ENCODE data around the gene FRAS1.
"Not testable (repeated sequence)": the region's sequence is repeated elsewhere in the genome, so short reads cannot be mapped to it uniquely, and the experiment has no call there.

FRAS1 gene

DNA sequence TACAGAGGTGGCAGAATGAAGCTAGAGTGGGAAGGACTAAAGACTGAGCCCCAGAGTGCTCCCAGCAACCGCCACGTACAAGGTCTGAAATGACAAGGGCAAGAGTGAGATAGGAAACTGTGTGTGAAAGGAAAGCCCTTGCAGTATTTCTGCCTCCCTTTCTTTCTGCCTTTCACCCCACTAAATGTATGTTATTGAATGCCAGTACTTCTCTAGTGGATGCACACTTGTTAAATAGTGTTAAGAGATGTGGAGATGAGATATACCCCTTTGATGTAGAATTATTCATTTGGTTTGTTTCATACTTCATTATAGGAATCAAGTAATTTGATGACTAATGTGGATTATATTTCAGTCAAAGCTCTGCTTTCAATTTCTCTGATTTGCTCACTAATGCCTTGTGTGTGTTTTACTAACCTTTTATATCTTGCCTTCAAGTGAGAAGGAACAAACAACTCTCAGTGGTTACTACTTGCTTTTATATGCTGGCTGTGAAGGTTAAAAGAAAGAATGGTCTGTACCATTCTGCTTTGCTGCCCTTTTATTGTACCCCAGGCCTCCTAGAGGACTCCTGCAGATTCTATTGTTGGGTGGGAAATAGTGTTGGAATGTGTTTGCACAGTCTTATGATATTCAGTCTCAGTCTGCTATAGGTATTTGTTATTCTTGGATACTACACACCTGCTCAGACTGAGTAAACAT lies 486.5 kb downstream of the FRAS1 start:
- no peak for DNase-seq (ENCODE audit: low read depth in 4 of 4, low spot score in 1 of 4)

DNA sequence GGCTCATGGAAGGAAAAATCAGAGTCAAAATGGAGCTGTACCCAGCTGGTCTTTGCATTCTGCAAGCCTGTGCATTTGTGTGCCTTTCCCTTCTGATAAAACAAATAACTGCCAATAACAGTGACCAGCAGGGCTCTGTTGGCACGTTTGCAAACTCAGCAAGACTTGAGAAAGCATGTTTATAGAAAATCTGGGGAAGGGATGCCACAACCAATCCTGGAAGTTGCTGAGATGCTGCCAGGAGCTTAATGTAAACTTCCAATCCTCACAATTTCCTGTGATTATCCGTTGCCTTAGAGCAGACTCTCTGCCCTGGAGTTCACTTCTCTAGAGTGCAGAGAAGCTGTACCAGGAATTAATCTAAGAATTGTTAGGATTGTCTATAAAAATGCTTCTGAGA lies 487.6 kb downstream of the FRAS1 start:
- no peak for DNase-seq (ENCODE audit: low read depth in 4 of 4, low spot score in 1 of 4)

DNA sequence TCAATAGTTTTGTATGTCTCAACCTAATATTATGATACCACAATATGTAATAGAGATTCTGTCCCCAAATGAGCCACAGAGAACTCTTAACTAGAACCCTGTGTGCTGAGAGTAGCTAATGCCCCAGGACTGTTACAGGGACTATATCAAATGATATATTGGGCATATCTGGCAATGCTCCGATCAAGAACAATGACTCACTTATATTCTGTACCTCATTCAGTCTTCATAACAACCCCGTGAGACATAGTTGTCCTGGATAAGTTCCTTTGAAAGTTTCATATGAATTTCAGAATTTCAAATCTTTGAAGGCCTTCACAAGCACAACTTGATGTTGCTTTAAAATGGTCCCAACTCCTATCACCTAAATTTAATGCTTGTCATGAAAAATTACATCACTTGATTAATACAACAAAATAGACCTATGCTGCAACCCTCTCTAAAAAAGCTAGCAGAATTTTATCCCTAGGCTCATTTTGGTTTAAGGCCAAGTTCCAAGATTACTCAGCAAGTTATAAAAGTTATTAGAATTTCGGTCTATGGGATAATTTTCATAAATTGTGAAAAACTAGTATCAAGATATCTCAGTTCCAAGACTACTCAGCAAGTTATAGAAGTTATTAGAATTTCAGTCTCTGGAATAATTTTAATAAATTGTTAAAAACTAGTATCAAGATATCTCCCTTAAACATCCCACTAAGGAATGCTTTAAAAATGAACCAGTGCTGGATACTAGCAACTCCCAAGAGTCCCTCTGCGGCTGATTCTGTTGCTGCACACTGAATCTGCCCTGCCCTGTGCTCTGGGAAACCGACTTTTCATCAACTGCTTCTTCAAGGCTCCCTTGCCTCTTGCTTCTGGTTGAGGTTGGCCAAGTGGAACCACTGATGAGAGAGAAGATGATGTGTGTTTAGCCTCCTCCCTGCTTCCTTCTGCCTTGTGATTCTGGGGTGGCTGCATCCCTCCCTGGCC lies 488.4 kb downstream of the FRAS1 start:
- no peak for DNase-seq (ENCODE audit: low read depth in 4 of 4, low spot score in 1 of 4)

DNA sequence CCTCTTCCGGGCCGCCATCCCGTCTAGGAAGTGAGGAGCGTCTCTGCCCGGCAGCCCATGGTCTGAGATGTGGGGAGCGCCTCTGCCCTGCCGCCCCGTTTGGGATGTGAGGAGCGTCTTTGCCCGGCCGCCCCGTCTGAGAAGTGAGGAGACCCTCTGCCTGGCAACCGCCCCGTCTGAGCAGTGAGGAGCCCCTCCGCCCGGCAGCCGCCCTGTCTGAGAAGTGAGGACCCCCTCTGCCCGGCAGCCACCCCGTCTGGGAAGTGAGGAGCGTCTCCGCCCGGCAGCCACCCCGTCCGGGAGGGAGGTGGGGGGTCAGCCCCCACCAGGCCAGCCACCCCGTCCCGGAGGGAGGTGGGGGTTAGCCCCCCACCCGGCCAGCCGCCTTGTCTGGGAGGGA lies 490.8 kb downstream of the FRAS1 start:
- not testable (repeated sequence) for DNase-seq (ENCODE audit: low read depth in 4 of 4, low spot score in 1 of 4)

DNA sequence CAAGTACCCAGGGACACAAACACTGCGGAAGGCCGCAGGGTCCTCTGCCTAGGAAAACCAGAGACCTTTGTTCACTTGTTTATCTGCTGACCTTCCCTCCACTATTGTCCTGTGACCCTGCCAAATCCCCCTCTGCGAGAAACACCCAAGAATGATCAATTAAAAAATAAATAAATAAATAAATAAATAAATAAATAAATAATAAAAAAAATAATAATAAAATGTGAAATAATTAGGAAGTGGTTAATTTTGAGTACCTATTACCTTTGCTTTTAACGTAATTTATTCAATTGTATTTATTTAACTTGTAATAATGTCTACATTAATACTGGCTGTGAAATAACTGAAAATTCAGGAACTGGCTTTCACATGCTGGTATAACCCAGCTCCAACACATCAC lies 491.8 kb downstream of the FRAS1 start:
- DNase-seq (ENCODE audit: low read depth in 4 of 4, low spot score in 1 of 4) = not testable (repeated sequence)

DNA sequence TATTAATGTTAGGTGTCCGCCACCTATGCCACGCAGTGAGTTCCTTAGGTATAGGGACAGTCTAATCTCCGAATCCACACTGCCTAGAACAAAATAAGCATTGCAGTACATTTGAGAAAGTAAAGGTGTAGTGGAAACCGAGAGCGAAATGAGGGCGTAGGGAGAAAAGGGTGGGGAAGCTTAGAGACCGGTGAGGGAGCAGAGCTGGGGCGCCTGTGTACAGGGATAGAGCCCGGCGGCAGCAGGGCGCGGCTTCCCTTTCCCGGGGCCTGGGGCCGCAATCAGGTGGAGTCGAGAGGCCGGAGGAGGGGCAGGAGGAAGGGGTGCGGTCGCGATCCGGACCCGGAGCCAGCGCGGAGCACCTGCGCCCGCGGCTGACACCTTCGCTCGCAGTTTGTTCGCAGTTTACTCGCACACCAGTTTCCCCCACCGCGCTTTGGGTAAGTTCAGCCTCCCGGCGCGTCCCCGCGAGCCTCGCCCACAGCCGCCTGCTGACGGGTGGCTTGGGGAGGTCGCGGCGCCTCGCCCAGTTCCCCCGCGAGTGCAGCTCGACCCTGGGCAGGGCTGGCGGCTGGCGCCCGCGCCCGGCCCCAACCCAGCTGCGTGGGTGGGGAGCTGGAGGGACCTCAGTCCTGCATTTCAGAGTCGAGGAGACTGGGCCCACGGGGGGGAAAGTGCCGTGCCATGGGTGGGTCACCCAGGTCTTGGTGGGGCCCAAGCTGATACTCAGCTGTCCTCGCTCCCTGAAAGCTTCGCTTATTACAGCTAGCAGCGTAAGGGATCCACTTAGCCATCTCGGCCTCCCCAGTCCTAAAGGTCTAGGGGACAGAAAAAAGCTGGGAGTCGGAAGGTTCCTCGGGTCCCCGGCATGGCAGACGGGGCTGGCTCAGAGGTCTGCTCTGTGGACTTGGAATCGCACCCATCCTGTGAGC lies 494.6 kb downstream of the FRAS1 start, which contains the start of gene ANXA3:
ANXA3 (plus strand) TSS at position 351 of the 932 bp plus-strand sequence. CDS start 2,704 bp downstream, outside the sequence.
- peak in 1 of 4 experiments; percentile 1 for DNase-seq (ENCODE audit: low read depth in 4 of 4, low spot score in 1 of 4)

DNA sequence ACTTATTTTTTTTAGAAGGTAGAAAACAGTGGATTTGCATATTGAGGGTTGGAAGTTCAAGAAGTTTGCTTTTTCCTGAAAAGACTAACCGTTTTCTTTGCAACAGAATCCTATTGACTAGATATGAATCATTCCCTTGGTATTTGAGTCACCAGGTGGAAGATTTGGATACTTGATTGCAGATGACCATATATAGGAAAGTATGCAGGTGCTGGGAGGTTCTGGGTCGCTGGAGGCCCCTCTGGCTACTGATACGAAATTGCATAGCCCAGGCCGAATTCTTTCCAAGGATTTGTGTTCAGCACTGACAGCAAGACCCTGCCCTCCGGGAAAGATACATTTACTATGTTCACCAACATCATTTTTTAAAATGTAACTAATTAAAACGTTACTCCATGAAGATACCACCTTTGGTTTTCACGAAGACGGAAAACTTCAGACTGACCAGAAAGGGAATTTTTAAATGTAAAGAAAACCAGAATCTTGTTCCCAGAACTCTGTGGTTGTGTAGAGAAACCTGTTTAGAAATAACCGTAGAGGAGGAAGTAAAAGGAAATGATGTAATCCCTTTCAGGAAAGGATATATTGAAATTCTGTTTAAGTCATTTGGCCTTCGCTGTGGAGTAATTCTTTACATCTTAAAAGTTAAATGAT lies 495.4 kb downstream of the FRAS1 start:
- no peak for DNase-seq (ENCODE audit: low read depth in 4 of 4, low spot score in 1 of 4)

DNA sequence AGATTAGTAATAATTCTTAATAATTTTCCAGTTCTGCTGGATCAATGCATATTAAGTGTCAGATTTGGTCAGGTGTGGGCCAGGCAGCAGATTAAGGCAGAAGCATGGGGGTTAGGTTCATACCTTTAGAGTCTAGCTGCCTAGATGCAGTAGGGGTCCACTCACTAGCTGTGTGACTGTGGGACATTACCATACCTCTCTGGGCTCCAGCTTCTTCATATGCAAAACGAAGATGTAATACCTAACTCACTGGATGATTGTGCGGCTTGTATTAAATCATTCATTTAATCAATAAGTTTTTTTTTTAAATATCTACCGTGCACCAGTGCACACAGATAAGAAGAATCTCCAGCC lies 495.9 kb downstream of the FRAS1 start:
- DNase-seq (ENCODE audit: low read depth in 4 of 4, low spot score in 1 of 4) = no peak

DNA sequence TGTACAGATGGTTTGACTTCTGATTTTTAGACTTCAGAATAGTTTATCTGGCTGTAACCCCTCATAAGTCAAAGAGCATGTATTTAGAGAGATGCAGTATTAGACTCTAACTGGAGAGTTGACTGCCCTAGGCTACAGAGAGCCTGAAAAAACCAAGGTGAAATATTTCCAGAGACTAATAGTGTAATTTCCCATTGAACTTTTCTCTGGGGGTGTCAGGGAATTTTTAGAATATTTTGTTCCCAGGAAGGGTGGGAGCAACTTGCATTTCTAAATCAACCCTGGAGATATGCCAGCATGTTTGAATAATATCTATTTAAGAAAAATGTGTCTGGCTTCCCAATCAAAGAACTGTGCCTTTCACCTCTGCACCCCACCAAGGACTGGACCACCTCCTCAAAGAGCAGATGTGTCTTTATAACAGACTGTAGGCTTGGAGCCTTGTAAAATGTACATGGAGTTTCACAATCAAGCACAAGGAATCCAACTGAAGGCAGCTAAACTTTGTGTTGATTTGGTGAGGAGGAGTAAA lies 496.5 kb downstream of the FRAS1 start:
- no peak for DNase-seq (ENCODE audit: low read depth in 4 of 4, low spot score in 1 of 4)

DNA sequence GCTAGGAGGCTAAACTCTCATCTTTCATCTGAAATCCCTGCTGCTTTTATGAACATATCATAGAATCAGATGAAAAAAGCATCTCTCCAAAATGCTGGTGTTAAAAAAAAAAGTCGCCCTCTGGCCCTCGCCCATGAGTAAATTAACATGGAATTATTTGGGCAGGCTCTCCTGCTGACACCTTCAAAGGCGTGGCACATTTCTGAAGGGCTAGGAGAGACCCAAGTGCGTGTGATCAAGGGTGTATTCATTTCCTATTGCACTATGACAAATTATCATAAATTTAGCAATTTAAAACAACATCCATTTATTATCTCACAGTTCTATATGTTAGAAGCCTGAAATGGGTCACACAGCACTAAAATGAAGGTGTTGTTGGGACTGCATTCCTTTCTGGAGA lies 499.5 kb downstream of the FRAS1 start:
- DNase-seq (ENCODE audit: low read depth in 4 of 4, low spot score in 1 of 4) = no peak

DNA sequence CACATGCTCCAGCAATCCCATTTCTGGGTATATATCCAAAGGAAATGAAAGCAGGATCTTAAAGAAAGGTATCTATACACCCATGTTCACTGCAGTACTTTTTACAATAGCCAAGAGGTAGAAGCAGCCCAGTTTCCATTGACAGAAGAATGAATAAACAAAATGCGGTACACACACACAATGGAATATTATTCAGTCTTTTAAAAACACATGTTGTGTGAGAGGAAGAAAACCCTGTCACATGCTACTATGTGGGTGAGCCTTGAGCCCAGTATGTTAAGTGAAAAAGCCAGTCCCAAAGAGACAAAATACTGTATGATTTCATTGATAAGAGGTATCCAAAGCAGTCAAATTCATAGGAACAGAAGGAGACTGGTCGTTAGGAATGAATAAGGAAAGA lies 500.7 kb downstream of the FRAS1 start:
- DNase-seq (ENCODE audit: low read depth in 4 of 4, low spot score in 1 of 4) = no peak

DNA sequence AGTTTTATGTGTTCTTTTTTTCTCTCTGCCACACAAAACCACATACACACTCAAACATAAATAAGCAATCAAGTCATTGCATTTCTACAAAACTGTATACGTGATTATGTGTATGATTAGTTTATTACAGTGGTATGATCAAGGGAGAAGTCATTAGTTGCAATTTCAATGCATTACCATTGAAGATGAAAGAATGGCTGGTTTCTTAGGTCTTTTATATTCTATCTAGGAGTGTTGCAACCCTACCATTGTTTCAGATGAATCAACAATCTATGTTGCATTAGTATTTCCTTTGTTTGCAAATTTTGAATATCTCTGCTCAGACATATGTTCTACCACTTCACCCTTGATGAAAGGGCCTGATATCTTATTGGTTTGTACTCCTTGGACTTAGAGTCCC lies 501.3 kb downstream of the FRAS1 start:
- no peak for DNase-seq (ENCODE audit: low read depth in 4 of 4, low spot score in 1 of 4)

DNA sequence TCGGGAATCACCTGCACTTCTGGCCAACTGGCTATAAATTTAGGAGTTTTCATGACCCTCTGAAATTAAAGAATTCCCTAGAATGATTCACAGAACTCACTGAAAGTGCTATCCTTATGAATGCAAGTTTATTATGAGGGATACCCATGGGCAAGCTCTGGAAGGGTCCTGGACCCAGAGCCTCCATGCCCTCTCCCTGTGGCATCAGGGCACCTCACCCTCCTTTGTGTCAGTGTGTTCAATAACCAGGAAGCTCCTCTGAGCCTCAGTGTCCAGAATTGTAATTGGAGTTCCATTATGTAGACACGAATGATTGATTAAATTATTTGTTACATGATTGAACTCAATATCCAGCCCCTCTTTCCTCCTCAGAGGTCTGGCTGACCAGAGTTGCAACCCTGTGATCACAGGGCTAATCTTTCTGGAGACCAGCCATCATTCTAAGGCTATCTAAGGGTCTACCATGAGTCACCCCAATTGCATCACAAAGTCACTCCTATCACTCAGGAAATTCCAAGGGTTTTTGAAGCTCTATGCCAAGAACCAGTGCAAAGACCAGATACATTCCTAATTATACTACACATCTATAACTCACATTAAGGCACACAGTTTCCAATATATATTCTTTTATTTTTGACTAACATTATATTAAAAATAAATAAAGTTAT lies 503.3 kb downstream of the FRAS1 start:
- DNase-seq (ENCODE audit: low read depth in 4 of 4, low spot score in 1 of 4) = no peak

DNA sequence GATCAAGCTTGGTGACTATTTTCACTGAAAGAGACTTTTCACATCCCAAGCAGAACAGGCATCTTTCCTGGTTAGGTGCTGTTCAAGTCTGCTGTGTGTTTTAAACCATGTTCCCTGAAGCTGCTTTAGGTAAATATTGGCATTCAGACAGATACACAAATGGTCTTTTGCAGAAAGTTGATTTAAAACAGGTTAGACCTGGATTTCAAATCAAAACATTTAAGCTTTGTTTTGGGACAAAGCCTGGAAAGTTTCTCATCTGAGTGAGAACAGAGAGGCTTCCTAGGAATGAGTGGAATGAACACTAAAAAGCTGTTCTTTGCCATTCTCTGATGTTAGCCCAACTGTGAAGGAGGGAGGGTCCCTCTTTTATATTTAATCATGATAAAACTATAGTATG lies 504.6 kb downstream of the FRAS1 start:
- DNase-seq (ENCODE audit: low read depth in 4 of 4, low spot score in 1 of 4) = no peak

DNA sequence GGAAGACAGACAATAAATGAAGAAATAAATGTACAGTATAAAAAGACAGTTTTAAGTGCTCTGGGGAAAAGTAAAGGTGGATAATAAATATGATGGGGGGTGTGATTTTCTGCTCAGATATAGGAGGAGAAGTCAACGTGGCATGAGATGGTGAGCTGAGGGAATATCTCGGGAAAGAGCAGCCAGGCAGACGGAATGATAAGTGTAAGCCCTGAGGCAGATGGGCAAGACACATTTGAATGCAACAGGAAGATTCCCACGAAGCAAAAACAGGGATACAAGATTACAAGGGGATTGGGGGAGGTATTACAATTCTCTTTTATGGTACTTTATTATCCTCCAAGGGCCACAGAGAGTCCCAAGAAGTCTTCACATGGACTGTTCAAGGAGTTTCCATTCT lies 505.6 kb downstream of the FRAS1 start:
- DNase-seq (ENCODE audit: low read depth in 4 of 4, low spot score in 1 of 4) = no peak

DNA sequence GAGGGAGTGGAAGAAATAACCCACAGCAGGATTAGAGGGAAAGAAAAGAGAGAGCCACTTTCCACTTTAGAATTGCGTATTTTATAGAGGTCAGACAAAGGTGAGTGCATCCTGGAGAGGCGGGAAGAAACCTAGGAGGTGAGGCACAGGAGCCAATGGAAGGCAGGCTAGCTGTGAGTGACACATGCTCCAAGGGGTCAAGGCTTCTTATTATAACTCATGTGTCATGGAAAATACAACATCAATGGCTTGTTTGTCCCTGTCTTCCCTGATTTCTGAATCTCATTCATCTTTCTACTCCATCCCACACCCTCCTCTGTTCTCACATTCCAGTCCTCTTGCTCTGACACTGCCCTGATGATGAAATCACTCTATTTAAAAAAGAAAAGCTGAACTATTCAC lies 508.8 kb downstream of the FRAS1 start:
- no peak for DNase-seq (ENCODE audit: low read depth in 4 of 4, low spot score in 1 of 4)

DNA sequence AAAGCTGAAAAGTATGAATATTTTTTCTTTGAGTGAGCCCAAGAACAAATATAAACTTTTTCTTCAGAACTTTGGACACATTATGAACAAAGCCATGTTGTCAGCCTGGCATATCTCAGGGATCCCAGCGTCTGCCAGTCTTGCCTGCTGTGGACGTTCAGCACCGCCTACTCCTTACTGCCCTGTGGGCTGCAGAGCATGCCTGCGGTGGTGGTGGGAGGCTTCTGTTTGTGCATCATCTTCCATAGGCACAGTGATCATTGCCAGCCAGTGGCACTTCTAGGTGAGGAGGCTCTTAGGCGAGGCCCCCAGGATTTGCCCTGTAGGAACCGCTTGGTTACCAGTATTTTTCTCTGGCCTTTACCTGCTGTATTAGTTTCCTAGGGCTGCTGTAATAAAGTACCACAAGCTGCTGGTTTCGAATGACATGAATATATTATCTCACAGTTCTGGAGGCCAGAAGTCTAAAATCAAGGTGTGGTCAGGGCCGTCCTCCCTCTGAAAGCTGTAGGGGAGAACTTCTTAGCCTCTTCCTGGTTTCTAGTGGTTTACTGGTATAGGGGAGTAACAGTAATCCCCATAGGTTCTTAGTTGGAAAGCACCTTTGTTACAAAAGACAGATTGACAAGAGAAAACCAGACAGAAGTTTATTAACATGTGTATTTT lies 509.8 kb downstream of the FRAS1 start:
- DNase-seq (ENCODE audit: low read depth in 4 of 4, low spot score in 1 of 4) = no peak

DNA sequence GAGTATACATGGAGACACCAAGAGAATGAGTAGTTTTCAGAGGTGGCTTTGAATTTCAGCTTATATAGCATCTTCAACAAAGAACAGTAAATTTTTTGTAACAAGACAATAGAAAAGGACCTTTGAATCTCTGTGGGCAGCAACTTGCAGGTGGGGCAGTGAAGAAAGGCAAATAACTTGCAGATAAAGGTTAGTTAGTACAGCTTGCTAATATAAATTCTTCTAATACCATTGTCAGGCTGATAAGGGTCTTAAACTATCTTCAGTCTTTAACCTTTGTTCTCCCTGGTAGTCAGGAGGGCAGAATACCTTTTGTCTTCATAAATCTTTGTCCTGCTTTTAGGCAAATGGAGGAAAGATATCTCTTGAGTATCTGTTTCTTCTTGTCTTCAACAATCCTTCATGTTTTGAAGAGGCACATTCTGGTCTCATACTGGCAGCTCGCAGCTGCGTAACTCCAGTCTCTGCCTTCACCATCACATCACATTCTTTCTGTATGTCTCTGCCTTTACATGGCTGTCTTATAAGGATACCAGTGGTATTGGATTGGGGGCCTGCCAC lies 510.5 kb downstream of the FRAS1 start:
- no peak for DNase-seq (ENCODE audit: low read depth in 4 of 4, low spot score in 1 of 4)

All from stimulated activated CD4-positive, alpha-beta T cell treated with anti-CD3 and anti-CD28 coated beads, Interleukin-1b, Interleukin-23, amount 100 ng/mL, for 24 hours (primary cell).